ENCODE data around the gene KRTAP9-3. TPM values are rescaled to one million over a fixed set of nuclear protein-coding genes. Genes with fewer than 3 reads are reported as not detected.

KRTAP9-3 gene
- polyA plus RNA-seq, 1 donor (not counting 4 experiments of a cell fraction or from before 2014, with no cell fraction given): not detected

DNA sequence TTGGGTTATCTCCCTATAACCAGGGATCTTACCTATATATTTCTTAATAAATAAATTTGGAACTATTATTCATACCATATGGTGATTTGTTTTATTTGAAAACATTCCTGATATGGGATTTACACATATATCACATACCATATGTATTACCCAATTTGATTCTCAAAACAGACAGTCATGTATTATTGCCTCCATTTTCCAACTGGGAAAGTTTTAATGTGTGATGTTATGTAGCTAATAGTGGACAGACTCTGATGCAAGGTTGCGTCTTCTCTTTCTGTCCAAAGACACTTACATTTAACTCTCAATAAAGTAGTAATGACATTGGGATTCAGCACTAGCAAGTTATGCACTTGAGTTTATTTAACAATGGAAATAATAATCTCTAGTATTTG lies 24.0 kb downstream of the KRTAP9-3 start:
- no peaks in the 10 kb centered on the region for H3K4me1 ChIP-seq (ENCODE audit: control insufficient read depth, extremely low read depth, insufficient read depth, low read length)
- H3K9ac ChIP-seq (ENCODE audit: control insufficient read depth, extremely low read depth, insufficient read depth, low read length): no peak overlapping the region
- H3K4me3 ChIP-seq (ENCODE audit: control insufficient read depth in 2 of 3, extremely low read depth in 1 of 3, insufficient read depth in 2 of 3, low read depth in 1 of 3, low read length in 3 of 3): no peak overlapping the region
- H3K27ac ChIP-seq (ENCODE audit: control insufficient read depth, insufficient read depth, low read length): no peak overlapping the region
- H3K27me3 ChIP-seq (ENCODE audit: control insufficient read depth, extremely low read depth, insufficient read depth, low read length): no peaks in the 10 kb centered on the region
- H3K9me1 ChIP-seq (ENCODE audit: control insufficient read depth, extremely low read depth, insufficient read depth, low read length): no peaks in the 10 kb centered on the region
- H3K9me3 ChIP-seq (ENCODE audit: control insufficient read depth, low read depth, low read length): no peaks in the 10 kb centered on the region
- FAIRE-seq: no peak
- H3K4me2 ChIP-seq (ENCODE audit: control insufficient read depth, extremely low read depth, insufficient read depth, low read depth, low read length): no peak overlapping the region
- H2AFZ ChIP-seq (ENCODE audit: control insufficient read depth, low read length): no peak overlapping the region
- H3K79me2 ChIP-seq (ENCODE audit: control insufficient read depth, insufficient read depth, low read length): no peaks in the 10 kb centered on the region
- TF ChIP-seq, protein P1, sequence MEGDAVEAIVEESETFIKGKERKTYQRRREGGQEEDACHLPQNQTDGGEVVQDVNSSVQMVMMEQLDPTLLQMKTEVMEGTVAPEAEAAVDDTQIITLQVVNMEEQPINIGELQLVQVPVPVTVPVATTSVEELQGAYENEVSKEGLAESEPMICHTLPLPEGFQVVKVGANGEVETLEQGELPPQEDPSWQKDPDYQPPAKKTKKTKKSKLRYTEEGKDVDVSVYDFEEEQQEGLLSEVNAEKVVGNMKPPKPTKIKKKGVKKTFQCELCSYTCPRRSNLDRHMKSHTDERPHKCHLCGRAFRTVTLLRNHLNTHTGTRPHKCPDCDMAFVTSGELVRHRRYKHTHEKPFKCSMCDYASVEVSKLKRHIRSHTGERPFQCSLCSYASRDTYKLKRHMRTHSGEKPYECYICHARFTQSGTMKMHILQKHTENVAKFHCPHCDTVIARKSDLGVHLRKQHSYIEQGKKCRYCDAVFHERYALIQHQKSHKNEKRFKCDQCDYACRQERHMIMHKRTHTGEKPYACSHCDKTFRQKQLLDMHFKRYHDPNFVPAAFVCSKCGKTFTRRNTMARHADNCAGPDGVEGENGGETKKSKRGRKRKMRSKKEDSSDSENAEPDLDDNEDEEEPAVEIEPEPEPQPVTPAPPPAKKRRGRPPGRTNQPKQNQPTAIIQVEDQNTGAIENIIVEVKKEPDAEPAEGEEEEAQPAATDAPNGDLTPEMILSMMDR (optimal IDR thresholded peaks at IDR 0.05 in 1 of 3, IDR thresholded peaks at IDR 0.05 in 1 of 3, conservative IDR thresholded peaks at IDR 0.05 in 1 of 3; ENCODE audit: extremely low read depth in 1 of 3, insufficient read depth in 2 of 3, low read length in 3 of 3): no peak
- no peak for TF ChIP-seq EZH2 (IDR thresholded peaks at IDR 0.05; ENCODE audit: low read length)
- no peak for DNase-seq (ENCODE audit: low read depth, low spot score)
- dilution Hi-C loops (cut with MboI; ENCODE audit: extremely low pct_ligation_motif_present, low sequenced_read_pairs): no loop called here
- H4K20me1 ChIP-seq (ENCODE audit: control insufficient read depth, extremely low read depth, insufficient read depth, low read length): no peaks in the 10 kb centered on the region
- no peaks in the 10 kb centered on the region for H3K36me3 ChIP-seq (ENCODE audit: control insufficient read depth in 2 of 2, extremely low read depth in 1 of 2, insufficient read depth in 2 of 2, low read length in 2 of 2)

DNA sequence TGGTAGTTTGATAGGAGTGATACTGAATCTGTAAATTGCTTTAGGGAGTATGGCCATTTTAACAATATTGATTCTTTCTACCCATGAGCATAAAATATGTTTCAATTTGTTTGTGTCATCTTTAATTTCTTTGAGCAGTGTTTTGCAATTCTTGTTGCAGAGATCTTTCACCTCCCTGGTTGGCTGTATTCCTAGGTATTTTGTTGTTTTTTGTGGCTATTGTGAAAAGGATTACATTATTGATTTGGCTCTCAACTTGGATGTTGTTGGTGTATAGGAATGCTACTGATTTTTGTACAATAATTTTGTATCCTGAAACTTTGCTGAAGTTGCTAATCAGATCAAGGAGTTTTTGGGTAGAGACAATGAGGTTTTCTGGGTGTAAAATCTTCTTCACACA lies 26.2 kb downstream of the KRTAP9-3 start:
- Histone ChIP-seq H3K4me2 (ENCODE audit: control insufficient read depth, extremely low read depth, insufficient read depth, low read depth, low read length) (no peak overlapping the region), H4K20me1 (ENCODE audit: control insufficient read depth, extremely low read depth, insufficient read depth, low read length) (no peaks in the 10 kb centered on the region), H3K79me2 (ENCODE audit: control insufficient read depth, insufficient read depth, low read length) (no peaks in the 10 kb centered on the region), H3K36me3 (ENCODE audit: control insufficient read depth in 2 of 2, extremely low read depth in 1 of 2, insufficient read depth in 2 of 2, low read length in 2 of 2) (no peaks in the 10 kb centered on the region), H3K27ac (ENCODE audit: control insufficient read depth, insufficient read depth, low read length) (no peak overlapping the region), H3K9ac (ENCODE audit: control insufficient read depth, extremely low read depth, insufficient read depth, low read length) (no peak overlapping the region), H2AFZ (ENCODE audit: control insufficient read depth, low read length) (no peak overlapping the region), H3K4me3 (ENCODE audit: control insufficient read depth in 2 of 3, extremely low read depth in 1 of 3, insufficient read depth in 2 of 3, low read depth in 1 of 3, low read length in 3 of 3) (no peak overlapping the region), H3K9me3 (ENCODE audit: control insufficient read depth, low read depth, low read length) (no peaks in the 10 kb centered on the region), H3K9me1 (ENCODE audit: control insufficient read depth, extremely low read depth, insufficient read depth, low read length) (no peaks in the 10 kb centered on the region), H3K4me1 (ENCODE audit: control insufficient read depth, extremely low read depth, insufficient read depth, low read length) (no peaks in the 10 kb centered on the region), H3K27me3 (ENCODE audit: control insufficient read depth, extremely low read depth, insufficient read depth, low read length) (no peaks in the 10 kb centered on the region)
- FAIRE-seq: no peak
- no peak for DNase-seq (ENCODE audit: low read depth, low spot score)
- TF ChIP-seq, protein P1 (optimal IDR thresholded peaks at IDR 0.05 in 1 of 3, IDR thresholded peaks at IDR 0.05 in 1 of 3, conservative IDR thresholded peaks at IDR 0.05 in 1 of 3; ENCODE audit: extremely low read depth in 1 of 3, insufficient read depth in 2 of 3, low read length in 3 of 3): no peak
- TF ChIP-seq EZH2 (IDR thresholded peaks at IDR 0.05; ENCODE audit: low read length): no peak
- dilution Hi-C loops (cut with MboI; ENCODE audit: extremely low pct_ligation_motif_present, low sequenced_read_pairs): no loop called here
